NK-92 treated with Interleukin-12 subunit alpha and Interleukin-12 subunit beta, amount 100 ng/mL, for 24 hours (cell line): ENCODE measurements around the gene ENAM.
"Not testable (repeated sequence)": the region's sequence is repeated elsewhere in the genome, so short reads cannot be mapped to it uniquely, and the experiment has no call there.

ENCODE experiments used
- DNase-seq: peaks from one replicate; lab custom pipeline; 2025; lab: John Stamatoyannopoulos, UW

The ENAM gene

DNA sequence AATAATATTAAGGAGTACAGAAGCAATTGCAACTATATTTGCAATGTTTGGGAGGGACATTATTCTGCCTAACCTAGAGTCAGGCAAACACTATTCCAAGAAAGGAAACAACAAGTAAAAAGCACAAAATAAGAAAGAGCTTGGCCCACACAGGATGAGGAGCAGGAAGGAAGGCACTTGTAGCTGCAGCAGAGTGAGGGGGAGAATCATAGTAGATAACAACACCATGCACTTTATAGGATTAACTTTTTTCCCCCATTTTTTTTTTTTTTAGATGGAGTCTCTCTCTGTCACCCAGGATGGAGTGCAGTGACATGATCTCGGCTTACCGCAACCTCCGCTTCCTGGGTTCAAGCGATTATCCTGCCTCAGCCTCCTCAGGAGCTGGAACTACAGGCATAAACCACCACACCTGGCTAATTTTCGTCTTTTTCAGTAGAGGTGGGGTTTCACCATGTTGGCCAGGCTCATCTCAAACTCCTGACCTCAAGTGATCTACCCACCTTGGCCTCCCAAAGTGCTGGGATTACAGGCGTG lies 48.1 kb downstream of the ENAM start:
- DNase-seq: no peak

DNA sequence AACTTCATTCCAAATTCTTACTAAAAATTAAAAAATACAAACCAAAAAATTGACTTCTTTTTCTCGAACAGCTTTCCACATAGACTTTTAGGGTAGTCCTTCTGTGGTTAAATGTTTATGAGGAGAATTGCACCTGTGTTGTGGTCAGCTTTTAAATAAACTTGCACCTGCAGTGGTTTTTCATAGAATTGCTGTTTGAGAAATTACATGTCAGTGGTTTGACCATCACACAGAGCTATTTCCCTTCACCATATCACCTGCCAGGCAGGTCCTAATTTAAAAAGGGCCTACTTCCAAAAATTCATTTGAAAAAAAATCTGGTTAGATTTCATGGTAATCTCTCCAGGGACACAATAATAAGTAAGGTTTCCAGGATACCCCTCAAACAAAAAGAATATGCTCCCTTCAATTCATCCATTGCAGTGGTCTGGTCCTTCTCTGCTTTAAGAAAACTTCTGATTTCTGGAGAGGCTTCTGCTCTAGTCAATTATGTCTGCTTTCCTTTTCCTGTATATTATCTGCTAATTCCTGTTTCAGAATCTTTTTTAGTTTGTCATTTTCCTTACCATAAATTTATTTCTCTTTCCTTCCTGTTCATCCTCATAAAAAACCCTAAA lies 49.9 kb downstream of the ENAM start:
- no peak for DNase-seq

DNA sequence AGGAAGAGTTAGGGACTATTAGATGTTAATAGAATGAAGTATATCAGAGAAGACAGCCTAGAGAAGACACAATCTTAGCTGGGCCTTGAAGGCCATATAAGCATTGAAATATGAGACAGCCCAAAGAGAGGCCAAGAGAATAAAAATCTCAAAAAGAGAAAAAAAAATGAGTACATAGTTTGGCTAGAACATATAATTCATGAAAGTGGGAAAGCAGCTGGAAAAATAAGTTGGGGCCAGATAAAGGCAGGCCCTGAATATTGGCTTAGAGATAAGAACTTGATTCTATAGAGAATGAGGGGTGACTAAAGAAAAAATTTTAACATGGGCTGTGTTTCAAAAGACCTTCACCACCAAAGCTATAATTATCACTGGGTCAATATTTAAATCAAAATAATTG lies 52.4 kb downstream of the ENAM start:
- no peak for DNase-seq

DNA sequence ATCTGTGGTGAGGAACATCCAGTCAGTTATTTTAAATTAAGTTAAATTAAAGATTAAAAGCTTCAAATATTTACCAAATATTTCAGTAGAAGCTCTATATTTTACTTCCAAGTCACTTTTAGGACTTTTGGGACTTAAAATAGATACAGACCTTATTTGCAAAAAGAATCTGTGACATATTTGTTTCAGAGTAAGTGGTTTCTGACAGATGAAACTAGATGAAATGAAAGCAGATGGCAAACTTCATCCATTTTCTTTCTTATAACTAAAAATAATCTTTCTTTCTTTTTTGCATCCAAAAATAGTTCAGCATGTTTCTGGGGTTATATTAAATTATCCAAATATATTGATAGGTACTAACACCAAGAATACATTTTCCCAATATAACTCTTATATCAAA lies 53.2 kb downstream of the ENAM start:
- DNase-seq: no peak

DNA sequence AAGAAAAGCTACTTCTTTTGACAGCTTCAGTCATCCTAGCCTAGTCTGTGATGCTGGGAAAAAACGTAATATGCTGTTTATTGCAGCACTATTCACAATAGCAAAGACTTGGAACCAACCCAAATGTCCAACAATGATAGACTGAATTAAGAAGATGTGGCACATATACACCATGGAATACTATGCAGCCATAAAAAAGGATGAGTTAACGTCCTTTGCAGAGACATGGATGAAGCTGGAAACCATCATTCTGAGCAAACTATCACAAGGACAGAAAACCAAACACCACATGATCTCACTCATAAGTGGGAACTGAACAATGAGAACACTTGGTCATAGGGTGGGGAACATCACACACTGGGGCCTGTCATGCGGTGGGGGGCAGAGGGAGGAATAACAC lies 53.6 kb downstream of the ENAM start:
- not testable (repeated sequence) for DNase-seq

DNA sequence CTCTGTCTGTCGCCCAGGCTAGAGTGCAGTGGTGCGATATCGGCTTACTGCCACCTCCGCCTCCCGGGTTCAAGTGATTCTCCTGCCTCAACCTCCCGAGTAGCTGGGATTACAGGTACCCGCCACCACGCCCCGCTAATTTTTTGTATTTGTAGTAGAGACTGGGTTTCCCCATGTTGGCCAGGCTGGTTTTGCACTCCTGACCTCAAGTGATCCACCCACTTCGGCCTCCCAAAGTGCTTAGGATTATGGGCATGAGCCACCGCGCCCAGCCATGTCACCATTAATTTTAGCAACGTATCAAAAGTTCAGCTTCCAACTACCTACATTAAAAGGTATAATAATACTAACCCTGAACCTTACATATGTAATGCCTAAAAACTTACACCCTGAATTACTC lies 58.8 kb downstream of the ENAM start:
- DNase-seq: no peak

DNA sequence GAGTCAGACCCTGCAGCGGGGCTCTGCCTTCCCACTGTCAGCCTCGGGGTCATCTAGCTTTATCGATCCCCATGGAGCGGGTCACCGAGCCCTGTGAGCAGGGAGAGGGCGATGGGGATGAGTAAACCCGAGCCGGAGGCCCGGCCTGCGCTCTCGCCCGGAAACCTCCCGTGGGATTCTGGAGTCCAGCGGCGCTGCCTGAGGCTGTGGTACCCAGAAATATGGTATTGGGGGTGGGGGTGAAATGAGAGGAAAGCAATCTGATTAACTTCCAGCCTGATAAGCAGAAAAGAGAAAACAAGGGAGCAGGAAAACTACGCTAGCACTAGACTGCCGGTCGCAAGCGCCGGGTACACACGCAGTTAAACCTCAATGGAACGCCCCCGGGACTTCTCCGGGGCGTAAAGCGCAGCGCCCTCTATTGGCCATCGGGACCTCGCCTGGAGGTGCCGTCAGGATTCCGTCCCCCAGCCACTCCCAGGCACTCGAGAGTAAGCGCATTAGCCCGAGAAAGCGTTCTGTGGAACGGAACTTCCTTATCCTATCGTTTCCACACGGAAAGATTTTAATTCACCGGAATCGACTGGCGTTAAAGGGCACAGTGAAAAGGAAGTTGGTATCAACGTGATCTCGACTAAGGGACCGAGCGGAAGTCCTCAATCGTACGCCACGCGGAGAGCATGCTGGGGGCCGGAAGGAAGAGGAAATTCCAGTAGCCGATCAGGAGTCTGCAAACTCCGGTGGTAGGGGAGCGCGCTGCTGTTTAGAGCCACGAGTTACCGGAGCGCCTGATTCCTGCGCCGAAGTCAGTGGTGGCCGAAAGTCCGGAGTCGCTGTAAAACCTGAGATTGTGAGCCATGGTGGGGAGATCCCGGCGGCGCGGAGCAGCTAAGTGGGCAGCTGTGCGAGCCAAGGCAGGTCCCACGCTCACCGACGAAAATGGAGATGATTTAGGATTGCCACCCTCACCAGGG lies 59.6 kb downstream of the ENAM start, which contains the start of gene UTP3:
Gene UTP3, plus strand, starts transcription at position 712 of the 974 bp plus-strand sequence. Its CDS starts 146 bp downstream, at position 858.
- peak; percentile 92 for DNase-seq

DNA sequence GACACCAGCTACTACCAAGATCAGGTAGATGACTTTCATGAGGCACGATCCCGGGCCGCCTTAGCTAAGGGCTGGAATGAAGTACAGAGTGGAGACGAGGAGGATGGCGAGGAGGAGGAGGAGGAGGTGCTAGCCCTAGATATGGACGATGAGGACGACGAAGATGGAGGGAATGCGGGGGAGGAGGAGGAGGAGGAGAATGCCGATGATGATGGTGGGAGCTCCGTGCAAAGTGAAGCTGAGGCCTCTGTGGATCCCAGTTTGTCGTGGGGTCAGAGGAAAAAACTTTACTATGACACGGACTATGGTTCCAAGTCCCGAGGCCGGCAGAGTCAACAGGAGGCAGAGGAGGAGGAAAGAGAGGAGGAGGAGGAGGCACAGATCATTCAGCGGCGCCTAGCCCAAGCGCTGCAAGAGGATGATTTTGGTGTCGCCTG lies 60.3 kb downstream of the ENAM start:
- DNase-seq: no peak

DNA sequence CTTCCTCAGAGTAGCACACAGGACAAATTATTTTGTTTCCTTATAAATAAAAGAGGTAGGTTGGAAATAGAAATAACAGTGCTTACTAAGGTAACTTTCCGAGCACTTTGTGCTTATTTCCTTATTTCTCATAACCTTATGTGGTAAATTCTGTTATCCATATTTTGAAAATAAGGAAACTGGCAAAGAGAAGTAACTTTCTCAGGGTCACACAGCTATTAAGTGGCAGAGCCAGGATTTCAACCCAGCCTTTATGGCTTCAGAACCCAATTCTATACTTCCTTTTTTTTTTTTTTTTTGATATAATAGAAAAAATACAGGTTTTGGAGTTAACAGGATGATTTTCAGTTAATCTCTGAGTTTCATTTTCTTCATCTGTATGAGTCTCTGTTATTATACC lies 63.1 kb downstream of the ENAM start:
- DNase-seq: no peak

DNA sequence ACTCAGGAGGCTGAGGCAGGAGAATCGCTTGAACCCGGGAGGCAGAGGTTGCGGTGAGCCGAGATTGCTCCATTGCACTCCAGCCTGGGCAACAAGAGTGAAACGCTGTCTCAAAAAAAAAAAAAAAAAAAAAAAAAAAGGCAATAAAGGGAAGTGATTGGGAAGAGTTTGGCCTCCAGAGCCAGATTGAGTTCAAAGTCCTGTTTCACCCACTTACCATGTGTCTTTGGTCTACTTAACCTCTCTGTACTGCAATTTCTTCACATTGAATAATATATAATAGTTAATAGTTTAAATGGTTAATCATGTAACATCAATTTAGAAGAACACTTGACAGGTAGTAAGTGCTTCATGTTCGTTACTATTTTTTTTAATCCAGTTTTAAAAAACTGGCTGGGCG lies 66.1 kb downstream of the ENAM start:
- DNase-seq: not testable (repeated sequence)
